GM15510 (cell line): ENCODE measurements around the gene AP2B1.

Experiments
- POLR2A ChIP-seq: IDR thresholded peaks from 3 replicates; pipeline ENCODE4 v1.6.1; 2011; ENCODE audit warnings: borderline replicate concordance; ENCODE audit not compliant: insufficient read length; ENCODE audit errors: extremely low read depth

The AP2B1 gene

GRCh38 chr17:35726127-35726952, 139.2 kb downstream of the AP2B1 start:
- no peak for TF ChIP-seq POLR2A

DNA sequence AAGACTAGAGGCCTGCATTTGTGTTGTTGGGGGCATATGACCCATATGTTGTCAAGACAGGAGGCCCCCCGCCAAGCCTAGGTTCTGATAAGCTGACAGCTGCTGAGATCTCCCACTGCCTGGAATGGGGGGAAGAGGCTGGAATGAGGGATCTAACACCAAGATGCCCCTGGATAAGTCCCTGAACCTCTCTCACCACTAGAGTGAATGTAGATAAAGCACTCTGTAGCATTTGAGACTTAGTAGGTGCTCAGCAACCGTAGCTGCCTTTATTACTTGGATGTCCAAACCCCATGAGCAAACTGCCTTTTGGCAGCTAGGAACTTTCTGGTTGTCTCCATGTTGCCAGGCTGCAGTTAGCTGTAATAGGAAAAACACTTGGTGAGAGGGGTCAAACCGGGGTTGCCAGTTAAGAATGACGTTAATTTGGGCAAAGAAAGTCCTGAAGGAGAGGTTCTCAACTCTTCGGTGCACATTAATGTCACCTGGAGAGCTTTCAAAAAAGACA, 139.9 kb downstream of the AP2B1 start:
- TF ChIP-seq POLR2A = no peak

GRCh38 chr17:35727635-35728034, 140.5 kb downstream of the AP2B1 start:
- no peak for TF ChIP-seq POLR2A

DNA sequence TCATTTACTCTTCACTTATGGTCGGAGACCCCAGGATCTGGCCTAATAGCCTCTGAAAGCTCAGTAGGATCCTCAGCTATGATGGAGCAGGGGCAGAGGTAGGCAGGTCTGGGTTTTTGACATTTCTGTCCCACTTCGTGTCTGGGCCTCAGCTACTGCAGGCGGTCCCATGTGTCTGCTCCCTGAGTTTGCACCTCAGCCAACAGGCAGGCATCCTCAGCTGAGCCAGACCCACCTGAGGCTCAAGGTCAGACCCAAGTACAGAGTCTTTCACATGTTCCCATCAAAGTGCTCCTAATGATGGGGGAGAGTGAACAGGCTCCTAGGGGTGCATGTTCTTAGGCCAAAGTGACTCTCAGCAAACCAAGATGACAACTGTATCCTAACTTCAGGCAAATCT, 141.4 kb downstream of the AP2B1 start:
- TF ChIP-seq POLR2A = no peak

- TF ChIP-seq POLR2A = no peak
Measured at GRCh38 chr17:35729405-35729833, 142.3 kb downstream of the AP2B1 start.

GRCh38 chr17:35730400-35731005, 143.4 kb downstream of the AP2B1 start:
- TF ChIP-seq POLR2A = no peak

GRCh38 chr17:35731239-35731916, 144.3 kb downstream of the AP2B1 start, which contains the start of gene RASL10B:
Gene RASL10B (plus strand): TSS chr17:35731639. CDS start chr17:35735185, 3,546 bp downstream.
- TF ChIP-seq POLR2A = no peak

DNA sequence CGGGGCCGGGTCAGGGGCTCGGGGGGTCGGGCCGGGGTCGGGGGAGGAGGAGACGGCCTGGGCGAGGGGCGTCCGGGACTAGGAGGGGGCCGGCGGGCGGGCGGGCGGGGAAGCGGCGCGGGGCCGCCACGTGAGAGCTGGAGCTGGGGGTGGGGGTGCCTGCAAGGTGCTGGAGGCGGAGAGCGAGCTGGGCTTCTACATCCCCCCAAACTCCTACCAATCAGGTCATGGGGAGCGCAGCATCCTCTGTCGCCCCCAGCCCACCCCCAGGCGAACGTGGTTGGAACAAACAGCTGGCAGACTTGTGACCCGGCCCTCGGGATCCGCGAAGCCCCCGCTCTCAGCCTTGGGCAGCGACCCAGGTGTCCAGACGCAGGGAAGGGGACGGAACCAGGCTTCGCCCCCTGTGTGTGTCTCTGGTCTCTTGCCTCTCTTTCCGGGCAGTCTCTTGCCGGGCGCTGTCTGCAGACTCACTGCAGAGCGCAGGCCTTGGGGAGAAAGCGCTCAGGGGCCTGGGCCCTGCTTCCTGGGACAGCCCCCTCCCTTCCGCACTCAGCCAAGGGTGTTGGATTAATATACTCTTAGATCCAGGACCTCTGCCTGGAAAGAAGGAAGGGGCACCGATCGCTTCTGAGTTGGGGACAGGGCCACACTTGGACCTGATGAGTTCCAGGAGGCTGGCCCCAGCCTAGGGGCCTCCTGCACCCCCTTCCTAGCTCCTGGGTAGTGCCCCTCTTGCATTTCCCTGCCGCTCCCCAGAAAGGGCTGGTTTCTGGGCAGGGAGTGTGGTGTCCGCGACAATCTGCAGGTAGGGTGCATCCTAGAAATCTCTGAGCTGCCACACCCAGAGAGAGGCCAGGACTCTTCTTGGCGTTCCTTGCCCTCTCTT, 145.0 kb downstream of the AP2B1 start:
- TF ChIP-seq POLR2A = no peak

- TF ChIP-seq POLR2A = no peak
Measured at GRCh38 chr17:35732806-35733136, 145.6 kb downstream of the AP2B1 start.

GRCh38 chr17:35733366-35733765, 146.2 kb downstream of the AP2B1 start:
- TF ChIP-seq POLR2A = no peak

DNA sequence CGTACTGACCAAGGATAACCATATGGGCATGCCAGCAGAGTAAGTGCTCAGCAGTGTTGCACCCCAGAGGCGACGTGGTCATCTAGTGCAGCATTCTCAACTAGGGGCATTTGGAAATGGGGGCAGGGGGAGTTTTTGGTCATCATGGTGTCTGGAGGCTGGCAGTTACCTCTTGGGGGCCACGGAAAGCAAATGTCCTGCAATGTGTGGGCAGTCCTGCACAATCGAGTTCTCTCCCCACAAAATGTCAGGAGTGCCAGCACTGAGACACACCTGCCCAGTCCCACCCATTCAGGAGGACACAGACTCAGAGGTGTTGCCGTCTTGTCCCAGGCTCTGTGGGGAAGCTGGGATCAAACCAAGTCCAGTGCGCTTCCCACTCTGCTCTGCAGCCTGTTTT, 147.3 kb downstream of the AP2B1 start:
- TF ChIP-seq POLR2A = no peak

GRCh38 chr17:35735036-35735805, 148.1 kb downstream of the AP2B1 start:
- TF ChIP-seq POLR2A = no peak

DNA sequence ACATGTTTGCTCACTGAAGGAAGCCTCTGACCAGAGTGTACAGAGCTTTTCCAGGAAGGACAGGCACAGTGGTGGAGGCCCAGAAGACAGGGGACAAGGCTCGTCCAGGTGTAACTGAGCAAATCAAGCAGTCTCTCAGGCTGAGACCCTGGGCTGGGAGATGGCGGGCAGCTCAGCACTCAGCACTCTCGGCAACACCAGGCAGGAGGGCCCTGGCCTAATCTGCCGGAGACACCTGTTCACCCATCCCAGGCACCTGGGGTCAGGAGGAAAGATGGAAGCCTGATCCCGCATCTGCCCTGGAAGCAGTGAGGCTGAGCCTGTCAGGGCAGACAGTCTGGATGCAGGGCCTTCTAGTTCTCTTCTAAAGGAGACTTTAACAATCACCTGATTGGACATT, 149.1 kb downstream of the AP2B1 start:
- no peak for TF ChIP-seq POLR2A
